NK-92 (cell line): ENCODE results near the gene KIF22.

Experiments used
- DNase-seq: peaks from one replicate; lab custom pipeline; 2025; ENCODE audit not compliant: unreplicated experiment; lab: John Stamatoyannopoulos, UW

Gene KIF22

DNA sequence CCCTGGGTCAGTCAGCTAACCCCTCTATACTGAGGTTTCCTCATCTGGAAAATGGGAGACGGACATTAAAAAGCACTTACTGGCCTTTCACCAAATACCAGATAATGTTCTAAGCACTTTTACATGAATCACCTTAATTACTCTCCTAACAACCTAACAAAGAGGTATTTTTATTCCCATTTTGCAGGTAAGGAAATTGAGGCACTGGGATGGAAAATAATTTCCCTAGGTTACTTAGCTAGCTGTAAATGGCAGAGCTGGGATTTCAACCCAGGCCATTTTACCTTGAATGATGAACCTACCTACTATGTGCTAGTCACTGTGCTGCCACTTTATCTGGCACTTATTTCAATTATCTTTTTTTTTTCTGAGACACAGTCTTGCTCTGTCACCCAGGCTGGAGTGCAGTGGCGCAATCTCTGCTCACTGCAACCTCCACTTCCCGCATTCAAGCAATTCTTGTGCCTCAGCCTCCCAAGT lies 3.7 kb downstream of the KIF22 start:
- no peak for DNase-seq

DNA sequence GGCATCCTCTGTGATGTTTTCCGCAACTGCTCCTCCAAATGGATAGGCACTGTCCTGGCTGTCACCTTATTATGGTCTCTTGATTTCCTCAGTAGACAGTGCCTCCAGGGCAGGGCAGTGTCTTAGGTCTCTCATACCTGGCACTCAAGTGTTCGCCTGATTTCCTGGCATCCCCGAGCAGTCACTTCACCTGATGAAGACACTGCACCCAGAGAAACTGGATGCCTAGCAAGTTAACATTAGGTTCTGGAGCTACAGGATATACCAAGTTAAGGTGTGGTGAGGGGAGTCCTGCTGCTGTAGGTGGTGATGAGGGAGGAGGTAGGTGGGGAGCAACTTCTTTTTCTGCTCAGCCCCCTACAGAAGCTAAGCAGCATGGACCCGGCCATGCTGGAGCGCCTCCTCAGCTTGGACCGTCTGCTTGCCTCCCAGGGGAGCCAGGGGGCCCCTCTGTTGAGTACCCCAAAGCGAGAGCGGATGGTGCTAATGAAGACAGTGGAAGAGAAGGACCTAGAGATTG lies 11.9 kb downstream of the KIF22 start:
- DNase-seq = no peak

DNA sequence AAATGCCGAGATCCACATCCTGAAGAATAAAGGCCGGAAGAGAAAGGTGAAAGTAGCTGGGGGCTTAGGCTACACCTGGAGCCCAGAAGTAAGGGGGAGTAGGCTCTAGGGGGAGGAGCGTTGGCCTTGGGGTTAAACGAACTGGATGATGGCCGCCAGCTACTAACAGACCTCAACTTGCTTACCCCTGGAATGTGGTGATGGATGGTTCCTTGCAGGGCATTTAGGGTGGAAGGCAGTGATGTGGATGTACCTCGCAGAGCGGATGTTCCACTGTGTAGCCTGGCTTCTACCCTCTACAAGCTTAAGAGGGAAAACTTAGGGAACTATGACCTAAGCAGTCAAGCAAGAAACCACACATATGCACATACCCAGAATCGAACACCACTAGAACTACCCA lies 13.5 kb downstream of the KIF22 start:
- DNase-seq = no peak

DNA sequence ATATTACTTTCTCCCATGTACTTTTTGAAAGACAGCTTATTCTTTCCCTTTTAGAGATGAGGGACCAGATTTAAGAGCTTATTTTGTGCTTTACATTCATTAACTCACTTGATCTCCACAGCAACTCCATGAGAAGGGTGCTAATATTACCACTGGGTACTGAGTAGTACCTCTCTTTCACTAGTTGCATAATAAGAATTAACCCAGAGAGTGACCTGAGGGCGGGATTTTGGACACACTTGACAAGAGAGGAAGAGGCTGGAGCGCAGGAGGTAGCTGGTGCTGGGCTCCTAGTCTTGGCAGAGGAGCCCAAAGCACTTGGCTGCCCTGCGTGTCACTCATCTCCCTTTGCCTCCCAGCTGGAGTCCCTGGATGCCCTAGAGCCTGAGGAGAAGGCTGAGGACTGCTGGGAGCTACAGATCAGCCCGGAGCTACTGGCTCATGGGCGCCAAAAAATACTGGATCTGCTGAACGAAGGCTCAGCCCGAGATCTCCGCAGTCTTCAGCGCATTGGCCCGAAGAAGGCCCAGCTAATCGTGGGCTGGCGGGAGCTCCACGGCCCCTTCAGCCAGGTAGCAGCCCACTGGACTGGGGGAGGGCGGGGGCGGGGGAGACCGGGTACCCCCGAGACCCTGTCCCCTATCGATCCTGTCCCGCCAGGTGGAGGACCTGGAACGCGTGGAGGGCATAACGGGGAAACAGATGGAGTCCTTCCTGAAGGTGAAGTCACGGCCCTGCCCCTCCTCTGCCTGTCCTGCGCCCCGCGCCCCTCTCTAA lies 14.1 kb downstream of the KIF22 start:
- DNase-seq = no peak

DNA sequence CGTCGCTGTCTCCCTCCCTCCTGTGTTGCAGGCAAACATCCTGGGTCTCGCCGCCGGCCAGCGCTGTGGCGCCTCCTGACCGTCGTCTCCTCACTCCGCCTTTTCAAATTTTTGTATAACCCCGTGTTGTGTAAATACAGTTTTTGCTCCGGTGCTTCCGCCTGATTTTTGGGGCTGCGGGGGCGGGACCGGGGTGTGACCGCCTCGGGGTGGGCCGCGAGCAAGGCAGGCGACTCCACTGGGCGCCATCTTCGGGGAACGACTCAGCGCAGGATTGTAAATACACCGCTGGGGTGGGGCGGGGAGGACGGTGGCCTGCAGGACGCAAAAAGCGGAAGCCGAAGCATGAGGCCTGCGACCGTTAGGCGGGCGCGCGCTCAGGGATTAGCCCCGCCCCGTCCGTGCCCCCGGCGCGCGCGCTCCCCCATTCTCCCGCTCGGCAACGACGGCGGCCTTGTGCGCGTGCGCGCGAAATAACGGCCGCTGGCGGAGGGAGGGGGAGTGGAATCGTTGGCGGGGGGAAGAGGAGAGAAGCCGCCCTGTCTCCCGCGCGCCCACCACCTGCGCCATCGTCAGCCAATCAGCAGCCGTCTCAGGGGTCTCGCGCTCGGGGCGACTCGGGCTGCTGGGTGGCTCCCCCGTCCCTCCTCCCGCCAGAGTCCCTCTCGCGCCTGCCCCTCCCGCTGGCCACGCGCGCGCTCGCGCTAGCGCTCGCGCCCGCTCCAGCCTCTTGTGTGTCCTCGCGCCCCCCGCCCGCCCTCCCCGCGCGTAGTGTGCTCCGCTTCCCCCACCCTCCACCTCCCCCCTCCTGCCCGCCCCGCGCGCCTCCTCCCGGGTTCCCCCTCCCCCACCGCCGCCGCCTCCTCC lies 14.9 kb downstream of the KIF22 start:
- peak; percentile 88 for DNase-seq

DNA sequence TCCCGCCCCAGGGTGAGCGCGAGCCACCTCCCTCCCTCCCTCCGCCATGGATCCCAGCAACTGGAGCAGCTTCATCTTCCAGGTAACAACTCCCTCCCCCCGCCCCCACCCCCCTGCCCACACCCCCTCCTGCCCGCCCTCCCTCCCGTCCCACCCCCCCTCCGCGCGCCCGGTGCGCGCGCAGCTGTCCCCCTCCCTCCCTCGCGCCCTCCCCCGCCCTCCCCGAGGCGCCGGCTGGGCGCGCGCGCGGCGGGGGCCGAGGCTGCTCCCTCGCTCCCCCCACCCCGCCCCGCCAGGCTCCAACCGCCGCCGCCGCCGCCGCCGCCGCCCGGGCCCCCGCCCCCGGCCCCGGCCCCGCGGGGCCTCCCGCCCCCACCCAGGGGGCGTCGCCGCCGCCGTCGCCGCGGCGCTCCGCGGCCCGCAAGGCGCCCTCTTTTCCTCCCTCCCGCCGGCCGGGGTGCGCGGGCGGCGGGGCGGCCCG lies 15.6 kb downstream of the KIF22 start, which contains the start of gene MAZ:
TSS of gene MAZ (plus strand) at position 431 of the 481 bp plus-strand sequence. CDS start 173 bp downstream, outside the sequence.
- DNase-seq = no peak

DNA sequence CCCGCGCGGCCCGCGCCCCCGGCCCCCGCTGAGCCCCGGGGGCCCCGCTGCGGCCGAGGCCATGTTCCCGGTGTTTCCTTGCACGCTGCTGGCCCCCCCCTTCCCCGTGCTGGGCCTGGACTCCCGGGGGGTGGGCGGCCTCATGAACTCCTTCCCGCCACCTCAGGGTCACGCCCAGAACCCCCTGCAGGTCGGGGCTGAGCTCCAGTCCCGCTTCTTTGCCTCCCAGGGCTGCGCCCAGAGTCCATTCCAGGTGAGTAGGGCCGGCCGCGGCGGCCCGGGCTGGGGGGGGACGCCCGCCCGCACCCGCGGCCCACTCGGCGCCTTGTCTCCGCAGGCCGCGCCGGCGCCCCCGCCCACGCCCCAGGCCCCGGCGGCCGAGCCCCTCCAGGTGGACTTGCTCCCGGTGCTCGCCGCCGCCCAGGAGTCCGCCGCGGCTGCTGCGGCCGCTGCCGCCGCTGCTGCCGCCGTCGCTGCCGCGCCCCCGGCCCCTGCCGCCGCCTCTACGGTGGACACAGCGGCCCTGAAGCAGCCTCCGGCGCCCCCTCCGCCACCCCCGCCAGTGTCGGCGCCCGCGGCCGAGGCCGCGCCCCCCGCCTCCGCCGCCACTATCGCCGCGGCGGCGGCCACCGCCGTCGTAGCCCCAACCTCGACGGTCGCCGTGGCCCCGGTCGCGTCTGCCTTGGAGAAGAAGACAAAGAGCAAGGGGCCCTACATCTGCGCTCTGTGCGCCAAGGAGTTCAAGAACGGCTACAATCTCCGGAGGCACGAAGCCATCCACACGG lies 16.3 kb downstream of the KIF22 start:
- no peak for DNase-seq

DNA sequence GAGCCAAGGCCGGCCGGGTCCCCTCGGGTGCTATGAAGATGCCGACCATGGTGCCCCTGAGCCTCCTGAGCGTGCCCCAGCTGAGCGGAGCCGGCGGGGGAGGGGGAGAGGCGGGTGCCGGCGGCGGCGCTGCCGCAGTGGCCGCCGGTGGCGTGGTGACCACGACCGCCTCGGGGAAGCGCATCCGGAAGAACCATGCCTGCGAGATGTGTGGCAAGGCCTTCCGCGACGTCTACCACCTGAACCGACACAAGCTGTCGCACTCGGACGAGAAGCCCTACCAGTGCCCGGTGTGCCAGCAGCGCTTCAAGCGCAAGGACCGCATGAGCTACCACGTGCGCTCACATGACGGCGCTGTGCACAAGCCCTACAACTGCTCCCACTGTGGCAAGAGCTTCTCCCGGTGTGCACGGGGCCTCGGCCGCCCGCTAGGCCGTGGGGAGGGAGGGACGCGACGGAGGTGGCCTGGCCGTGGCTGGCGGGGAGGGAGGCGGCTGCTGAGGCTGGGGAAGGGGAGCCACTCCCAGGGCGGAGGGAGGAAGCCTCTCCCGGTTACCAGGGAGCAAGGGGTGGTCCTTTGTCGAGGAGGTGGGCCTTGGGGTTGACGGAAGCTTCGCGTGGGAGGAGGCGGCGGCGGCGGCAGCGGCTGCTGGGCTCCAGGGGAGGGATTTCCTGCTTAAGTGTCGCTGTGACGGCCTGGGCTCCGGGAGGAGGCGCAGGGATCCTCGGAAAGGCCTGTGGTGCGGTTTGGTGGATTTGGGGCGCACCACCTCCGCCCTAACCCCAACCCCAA lies 17.1 kb downstream of the KIF22 start:
- DNase-seq = peak; percentile 50

DNA sequence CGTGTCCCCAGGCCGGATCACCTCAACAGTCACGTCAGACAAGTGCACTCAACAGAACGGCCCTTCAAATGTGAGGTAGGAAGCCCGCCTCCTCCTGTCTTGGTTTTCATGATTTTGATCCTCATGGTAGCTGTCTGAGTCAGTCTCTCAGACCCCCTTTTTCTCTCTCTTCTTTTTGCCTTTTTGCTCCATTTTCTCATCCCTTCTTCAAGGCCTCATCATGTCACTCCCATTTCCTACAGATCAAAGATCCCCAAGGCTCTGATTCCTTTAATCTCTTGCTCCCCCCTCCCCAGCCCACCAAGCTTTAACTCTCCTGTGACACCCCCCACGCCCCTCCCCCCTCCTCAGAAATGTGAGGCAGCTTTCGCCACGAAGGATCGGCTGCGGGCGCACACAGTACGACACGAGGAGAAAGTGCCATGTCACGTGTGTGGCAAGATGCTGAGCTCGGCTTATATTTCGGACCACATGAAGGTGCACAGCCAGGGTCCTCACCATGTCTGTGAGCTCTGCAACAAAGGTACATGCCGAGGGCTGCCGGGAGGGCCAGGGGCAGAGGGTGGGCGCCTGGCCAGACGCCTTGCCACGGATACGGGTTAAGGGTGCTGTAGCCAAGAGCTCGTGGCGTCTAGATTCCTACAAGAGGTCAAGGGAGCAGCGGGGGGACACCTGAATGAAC lies 17.8 kb downstream of the KIF22 start:
- DNase-seq = no peak

DNA sequence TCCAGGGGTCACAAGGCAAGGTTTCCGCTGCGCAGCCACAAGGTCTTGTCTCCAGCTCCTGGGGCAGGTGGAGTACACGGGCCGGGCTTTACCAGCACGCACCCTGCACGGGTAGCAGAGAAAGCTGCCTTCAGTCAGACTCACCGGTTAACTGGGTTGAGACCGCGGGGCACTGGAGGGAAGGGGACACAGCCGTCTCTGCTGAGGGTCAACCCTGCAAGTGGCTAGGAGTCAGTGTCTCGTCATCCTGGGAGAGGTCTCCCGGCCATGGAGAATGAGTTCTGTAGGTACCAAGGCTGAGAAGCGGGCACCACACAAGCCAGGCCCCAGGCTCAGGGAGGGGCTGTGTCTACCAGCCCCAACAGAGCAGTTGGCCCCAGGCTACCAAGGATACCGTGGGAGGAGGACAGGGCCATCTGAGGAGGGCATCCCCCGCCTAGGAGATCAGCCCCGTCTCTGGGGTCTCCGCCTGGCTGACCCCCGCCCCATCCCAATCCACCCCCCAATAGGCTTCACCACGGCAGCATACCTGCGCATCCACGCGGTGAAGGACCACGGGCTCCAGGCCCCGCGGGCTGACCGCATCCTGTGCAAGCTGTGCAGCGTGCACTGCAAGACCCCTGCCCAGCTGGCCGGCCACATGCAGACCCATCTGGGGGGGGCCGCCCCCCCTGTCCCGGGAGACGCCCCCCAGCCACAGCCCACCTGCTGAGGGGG lies 18.6 kb downstream of the KIF22 start:
- no peak for DNase-seq

DNA sequence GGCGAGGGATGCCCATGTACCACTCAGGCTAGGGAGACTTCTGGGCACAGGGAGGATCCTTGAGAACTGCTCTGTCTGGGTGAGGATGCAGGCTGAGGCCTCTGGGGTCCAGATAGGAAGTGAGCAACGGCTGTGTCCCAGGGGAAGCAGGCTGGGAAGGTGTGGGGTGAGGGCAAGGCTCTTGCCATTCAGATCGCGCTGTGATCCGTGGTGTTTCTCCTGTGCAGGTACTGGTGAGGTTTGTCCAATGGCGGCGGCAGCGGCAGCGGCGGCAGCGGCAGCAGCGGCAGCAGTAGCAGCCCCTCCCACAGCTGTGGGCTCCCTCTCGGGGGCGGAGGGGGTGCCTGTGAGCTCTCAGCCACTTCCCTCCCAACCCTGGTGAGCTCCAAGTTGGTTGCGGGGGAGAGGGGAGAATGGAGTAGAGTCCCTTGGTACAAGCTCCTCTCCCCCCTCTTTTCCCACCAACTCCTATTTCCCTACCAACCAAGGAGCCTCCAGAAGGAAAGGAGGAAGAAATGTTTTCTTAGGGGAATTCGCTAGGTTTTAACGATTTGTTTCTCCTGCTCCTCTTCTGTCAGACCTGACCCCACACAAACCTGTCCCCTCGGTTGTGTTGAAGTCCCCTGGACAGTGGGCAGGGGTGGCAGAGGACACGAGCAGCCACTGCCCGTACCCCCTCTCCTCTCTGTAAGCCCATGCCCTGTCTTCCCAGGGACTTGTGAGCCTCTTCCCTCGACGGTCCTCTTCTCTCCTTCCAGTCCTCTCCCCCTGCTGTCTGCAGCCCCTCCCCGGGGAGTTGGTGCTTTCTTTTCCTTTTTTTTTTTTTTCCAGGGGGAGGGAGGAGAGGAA lies 19.5 kb downstream of the KIF22 start:
- DNase-seq = no peak

DNA sequence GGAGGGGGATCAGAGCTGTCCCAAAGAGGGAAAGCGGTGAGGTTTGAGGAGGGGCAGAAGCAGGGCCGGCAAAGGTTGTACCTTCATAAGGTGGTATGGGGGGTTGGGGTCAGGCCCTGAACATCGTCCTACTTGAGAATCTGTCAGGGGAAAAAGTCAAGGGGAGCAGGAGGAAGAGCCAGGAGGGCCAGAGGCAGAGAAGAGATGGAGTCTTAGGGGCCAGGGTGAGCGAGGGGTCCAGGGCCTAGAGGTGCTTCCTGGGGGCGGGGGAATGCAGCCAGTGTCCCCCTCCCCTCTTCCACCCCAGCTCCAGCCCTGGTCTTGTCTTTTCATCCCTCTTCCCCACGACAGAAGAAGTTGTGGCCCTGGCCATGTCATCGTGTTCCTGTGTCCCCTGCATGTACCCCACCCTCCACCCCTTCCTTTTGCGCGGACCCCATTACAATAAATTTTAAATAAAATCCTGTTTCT lies 20.2 kb downstream of the KIF22 start:
- no peak for DNase-seq

DNA sequence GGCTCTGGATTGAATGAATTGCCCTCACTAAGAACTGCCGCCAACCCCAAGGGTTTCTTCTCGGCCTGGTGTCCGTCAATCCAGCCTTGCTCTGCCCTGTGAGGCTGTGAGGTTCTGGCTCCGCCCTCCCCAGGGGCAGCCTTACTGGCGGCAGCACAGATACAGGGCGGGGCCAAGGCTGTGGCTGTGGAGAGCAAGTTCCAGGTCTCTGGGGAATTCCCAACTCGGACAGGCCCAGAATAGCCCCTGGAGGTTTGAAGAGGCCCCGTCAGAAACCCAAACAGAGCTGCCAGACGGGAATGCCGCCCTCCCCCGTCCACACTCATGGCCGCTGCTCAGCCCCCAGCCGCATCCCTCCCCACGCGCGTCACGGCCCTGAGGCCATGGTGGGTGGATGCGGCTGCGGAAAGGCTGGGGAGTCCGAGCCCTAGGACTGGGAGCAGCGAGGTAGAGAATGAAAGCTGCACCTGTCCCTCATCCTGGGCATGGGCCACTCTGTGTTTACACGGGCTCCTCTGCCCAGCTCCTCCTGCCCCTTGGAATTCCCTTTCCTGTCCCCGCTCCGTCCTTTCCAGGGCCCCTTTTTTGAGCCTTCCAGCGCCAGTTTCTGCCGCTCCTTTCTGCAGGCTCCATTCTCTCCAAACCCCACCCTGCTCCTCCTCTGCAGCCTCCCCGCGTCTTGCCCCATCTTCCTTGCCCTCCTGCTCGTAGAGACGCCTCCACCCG lies 20.8 kb downstream of the KIF22 start:
- no peak for DNase-seq

DNA sequence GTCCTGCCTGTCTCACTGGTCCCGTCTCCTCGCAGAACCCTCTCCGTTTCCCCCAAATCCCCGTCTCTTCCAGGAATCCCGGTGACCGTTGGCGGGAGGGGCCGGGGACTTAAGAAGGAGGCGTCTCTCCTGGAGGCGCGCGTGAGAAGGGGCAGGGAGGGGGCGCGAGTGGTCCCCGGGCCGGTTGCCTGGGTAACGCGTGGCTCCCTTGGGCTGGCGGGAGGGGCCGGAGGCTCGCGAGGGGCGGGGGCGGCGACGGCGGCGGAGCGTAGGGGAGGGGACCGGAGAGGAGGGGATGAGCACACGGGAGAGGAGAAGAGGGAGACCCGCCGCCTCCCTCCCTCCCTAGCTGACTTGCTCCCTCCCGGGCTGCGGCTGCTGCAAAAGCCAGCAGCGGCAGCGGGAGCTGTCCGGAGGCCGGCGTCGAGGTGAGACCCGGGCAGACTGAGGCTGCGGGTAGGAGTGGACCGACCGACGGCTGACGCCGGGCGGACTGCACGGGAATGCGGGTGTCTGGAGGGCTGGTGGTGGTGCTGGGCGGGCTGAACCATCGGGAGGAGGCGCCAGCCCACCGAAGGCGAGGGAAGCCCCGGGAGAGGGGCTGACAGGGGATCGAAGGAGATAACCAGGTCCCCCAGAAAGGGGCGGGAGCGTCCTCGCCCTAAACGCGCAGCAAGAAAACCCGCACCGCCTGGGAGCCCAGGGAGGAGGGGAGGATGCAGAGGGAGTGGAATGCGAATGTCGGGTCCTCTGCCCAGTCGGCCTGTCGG lies 21.5 kb downstream of the KIF22 start, which contains the start of gene PRRT2:
TSS of gene PRRT2 (plus strand) at position 298 of the 770 bp plus-strand sequence. CDS start 862 bp downstream, outside the sequence.
- no peak for DNase-seq

DNA sequence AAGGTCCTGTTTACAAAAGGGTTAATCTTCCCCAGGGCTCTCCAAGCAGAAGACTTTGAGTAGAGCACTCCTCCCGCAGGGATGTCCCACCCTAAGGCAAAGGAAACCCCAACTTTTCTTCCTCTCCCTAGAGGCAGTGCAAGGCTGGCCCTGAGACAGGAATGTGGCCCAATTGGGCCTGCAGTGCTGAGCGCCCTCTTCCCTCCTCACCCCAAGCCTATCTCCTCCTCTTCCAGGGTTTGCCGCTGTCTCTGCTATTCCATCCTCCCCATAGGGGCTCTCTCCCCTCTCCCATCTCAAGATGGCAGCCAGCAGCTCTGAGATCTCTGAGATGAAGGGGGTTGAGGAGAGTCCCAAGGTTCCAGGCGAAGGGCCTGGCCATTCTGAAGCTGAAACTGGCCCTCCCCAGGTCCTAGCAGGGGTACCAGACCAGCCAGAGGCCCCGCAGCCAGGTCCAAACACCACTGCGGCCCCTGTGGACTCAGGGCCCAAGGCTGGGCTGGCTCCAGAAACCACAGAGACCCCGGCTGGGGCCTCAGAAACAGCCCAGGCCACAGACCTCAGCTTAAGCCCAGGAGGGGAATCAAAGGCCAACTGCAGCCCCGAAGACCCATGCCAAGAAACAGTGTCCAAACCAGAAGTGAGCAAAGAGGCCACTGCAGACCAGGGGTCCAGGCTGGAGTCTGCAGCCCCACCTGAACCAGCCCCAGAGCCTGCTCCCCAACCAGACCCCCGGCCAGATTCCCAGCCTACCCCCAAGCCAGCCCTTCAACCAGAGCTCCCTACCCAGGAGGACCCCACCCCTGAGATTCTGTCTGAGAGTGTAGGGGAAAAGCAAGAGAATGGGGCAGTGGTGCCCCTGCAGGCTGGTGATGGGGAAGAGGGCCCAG lies 22.4 kb downstream of the KIF22 start:
- no peak for DNase-seq
